ENCODE measurements around the gene TOMM70.

The TOMM70 gene

GRCh38 chr3:100389025-100389424, 11.9 kb downstream of the TOMM70 start:
- H3K4me3 ChIP-seq (ENCODE audit: low read depth, low read length): no peak overlapping the region
- TF ChIP-seq CTCF (IDR thresholded peaks at IDR 0.05; ENCODE audit: borderline replicate concordance, insufficient read depth, low read depth, low read length): no peak

DNA sequence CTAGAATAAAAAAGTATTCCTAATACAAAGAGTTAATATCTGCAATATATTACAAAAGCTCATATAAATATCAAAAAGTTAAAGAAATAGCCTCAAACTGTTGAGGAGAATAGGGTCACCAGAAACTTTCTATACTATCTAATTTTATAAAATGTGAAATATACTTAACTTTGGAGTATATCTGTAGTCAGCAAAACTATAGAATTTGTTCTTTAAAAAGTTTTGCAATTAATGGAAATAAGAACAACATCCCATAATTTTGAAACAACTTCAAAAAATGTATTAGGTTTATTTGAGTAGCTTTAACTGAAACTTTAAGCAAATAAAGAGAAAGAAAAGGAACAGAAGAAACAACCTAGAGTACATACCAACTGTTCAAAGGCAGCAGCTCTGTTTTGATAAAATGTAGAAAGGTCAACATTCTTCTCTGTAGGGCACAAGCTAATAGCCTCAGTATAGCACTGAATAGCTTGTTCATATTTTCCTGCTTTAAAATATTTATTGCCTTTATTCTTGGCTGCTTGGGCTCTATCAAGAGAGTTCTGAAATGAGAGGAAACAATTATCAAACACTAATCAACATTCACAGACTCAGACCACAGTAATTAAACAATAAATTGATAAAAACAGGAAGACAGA, 14.3 kb downstream of the TOMM70 start:
- no peak for TF ChIP-seq CTCF (IDR thresholded peaks at IDR 0.05; ENCODE audit: borderline replicate concordance, insufficient read depth, low read depth, low read length)
- H3K4me3 ChIP-seq (ENCODE audit: low read depth, low read length): no peak overlapping the region

DNA sequence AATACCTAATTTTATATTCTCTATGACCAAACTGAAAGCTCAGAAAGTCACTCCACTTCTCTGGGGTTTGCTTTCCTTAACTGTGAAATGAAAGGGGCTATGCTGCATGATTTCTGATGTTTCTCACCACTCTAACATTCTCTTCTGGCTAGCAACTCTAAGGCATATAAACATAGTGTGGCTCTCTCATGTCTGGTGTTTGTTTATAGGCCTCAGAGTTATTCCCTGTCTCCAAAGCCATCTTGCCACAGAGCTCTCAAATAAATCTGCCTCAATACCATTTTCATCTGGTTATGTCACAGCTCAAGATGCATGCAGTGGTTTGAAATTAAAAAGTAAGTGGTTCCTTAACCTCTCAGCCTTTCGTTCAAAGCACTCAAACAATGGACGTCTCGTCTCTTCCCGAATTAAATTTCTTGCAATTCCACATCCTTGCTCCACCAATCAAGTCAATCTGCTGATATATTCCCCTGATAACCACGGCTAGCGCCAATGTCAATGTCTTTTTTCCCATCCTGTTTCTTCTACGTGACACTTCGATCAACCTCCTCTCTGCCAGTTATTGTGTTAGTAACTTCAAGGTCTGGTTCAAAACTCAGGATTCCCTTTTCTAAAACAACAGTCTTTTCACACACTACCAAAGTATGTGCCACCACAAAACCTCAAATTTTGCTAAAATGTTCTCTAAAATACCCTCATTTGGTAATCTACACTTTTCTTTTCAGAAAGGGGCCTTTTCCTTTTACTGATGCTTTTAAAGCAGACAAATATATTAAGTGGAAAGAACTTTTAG, 16.0 kb downstream of the TOMM70 start:
- no peak for TF ChIP-seq CTCF (IDR thresholded peaks at IDR 0.05; ENCODE audit: borderline replicate concordance, insufficient read depth, low read depth, low read length)

GRCh38 chr3:100376301-100376700, 24.6 kb downstream of the TOMM70 start:
- TF ChIP-seq CTCF (IDR thresholded peaks at IDR 0.05; ENCODE audit: borderline replicate concordance, insufficient read depth, low read depth, low read length): no peak
- no peak overlapping the region for H3K4me3 ChIP-seq (ENCODE audit: low read depth, low read length)

More for the DNA sequence above, 16.0 kb downstream of the TOMM70 start:
- no peak overlapping the region for H3K4me3 ChIP-seq (ENCODE audit: low read depth, low read length)

DNA sequence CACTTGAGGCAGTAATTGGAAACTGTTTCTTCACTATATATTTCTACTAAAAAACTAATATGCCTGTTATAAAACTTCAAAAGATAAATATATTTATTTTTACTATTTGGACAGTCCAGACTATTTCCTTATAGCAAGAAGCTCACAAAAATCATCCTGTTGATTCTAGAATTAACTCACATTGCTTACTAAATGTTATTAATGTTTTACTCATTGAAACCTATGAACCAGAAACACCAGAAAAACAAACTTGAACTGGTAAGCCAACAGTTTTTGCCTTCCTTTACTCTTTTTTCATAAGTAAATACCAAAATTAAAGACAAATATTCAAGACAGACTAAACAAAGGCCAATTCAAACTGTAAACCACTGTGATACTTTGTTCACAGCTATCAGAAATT, 26.4 kb downstream of the TOMM70 start:
- TF ChIP-seq CTCF (IDR thresholded peaks at IDR 0.05; ENCODE audit: borderline replicate concordance, insufficient read depth, low read depth, low read length): no peak
- no peak overlapping the region for H3K4me3 ChIP-seq (ENCODE audit: low read depth, low read length)

- no peak for TF ChIP-seq CTCF (IDR thresholded peaks at IDR 0.05; ENCODE audit: borderline replicate concordance, insufficient read depth, low read depth, low read length)
Measured at GRCh38 chr3:100370756-100371155, 30.1 kb downstream of the TOMM70 start.

DNA sequence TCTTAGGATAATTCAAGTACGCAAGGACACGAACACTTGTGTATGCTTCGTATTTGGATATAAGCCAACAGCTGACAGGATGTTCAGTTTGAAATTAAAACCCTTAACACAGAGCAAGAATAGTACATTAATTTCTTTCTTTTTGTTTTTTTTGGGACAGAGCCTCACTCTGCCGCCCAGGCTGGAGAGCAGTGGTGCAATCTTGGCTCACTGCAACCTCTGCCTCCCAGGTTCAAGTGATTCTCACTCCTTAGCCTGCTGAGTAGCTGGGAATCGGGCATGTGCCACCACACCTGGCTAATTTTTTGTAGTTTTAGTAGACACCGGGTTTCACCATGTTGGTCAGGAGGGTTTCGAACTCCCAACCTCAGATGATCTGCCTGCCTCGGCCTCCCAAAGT, 32.4 kb downstream of the TOMM70 start:
- TF ChIP-seq CTCF (IDR thresholded peaks at IDR 0.05; ENCODE audit: borderline replicate concordance, insufficient read depth, low read depth, low read length): no peak

More at GRCh38 chr3:100370756-100371155, 30.1 kb downstream of the TOMM70 start:
- H3K4me3 ChIP-seq (ENCODE audit: low read depth, low read length): no peak overlapping the region

More for the DNA sequence above, 32.4 kb downstream of the TOMM70 start:
- no peak overlapping the region for H3K4me3 ChIP-seq (ENCODE audit: low read depth, low read length)

All from GM12875 (cell line).